Keratinocyte (primary cell): ENCODE measurements around the gene LTBP2. TPM values are rescaled to one million over a fixed set of nuclear protein-coding genes. Genes with fewer than 3 reads are reported as not detected.

Experiments
- DNase-seq: peaks from one replicate; pipeline ENCODE4 v3.0.0-alpha.2; 2011; ENCODE audit warnings: low read depth, missing footprints, low spot score
- FAIRE-seq: peaks from 2 replicates; lab custom pipeline; 2011; peaks lifted over from hg19 to GRCh38; lab: Jason Lieb, UNC
- H2AFZ ChIP-seq: 2 replicates; pipeline ENCODE4 v1.6.0; 2012; ENCODE audit warnings: low read length, control low read depth, inconsistent platforms; ENCODE audit not compliant: control insufficient read depth
- H3K27ac ChIP-seq: 2 replicates; pipeline ENCODE4 v1.5.1; 2011; ENCODE audit warnings: low read length; ENCODE audit not compliant: control insufficient read depth, insufficient read depth
- H3K27me3 ChIP-seq: 3 replicates; pipeline ENCODE4 v1.6.0; 2011; ENCODE audit warnings: low read length; ENCODE audit not compliant: control insufficient read depth, insufficient read depth; ENCODE audit errors: extremely low read depth
- H3K36me3 ChIP-seq, 2 experiments: 2 replicates in 1 of 2; 3 replicates in 1 of 2; pipeline ENCODE4 v1.5.1; 2011; ENCODE audit warnings: low read length in 2 of 2, mild to moderate bottlenecking in 1 of 2; ENCODE audit not compliant: control insufficient read depth in 2 of 2, insufficient read depth in 2 of 2; ENCODE audit errors: extremely low read depth in 1 of 2
- H3K4me1 ChIP-seq: 3 replicates; pipeline ENCODE4 v1.5.1; 2011; ENCODE audit warnings: low read length; ENCODE audit not compliant: control insufficient read depth, insufficient read depth; ENCODE audit errors: extremely low read depth
- H3K4me2 ChIP-seq: 3 replicates; pipeline ENCODE4 v1.6.0; 2011; ENCODE audit warnings: low read depth, low read length; ENCODE audit not compliant: control insufficient read depth, insufficient read depth; ENCODE audit errors: extremely low read depth
- H3K4me3 ChIP-seq, 3 experiments: fragments of 200-600 bp in 1 of 3; sonication (generic) in 1 of 3; 2 replicates in 2 of 3; 3 replicates in 1 of 3; pipeline ENCODE4 v1.5.1; 2011 to 2016; ENCODE audit warnings: low read length in 3 of 3, mild to moderate bottlenecking in 3 of 3, control low read depth in 2 of 3, inconsistent platforms in 1 of 3, low read depth in 1 of 3, mixed read lengths in 1 of 3, mixed run types in 1 of 3, moderate library complexity in 1 of 3; ENCODE audit not compliant: control insufficient read depth in 2 of 3, insufficient read depth in 2 of 3; ENCODE audit errors: extremely low read depth in 1 of 3
- H3K79me2 ChIP-seq: 2 replicates; pipeline ENCODE4 v1.6.0; 2012; ENCODE audit warnings: low read length; ENCODE audit not compliant: control insufficient read depth, insufficient read depth
- H3K9ac ChIP-seq: 3 replicates; pipeline ENCODE4 v1.6.0; 2011; ENCODE audit warnings: low read length; ENCODE audit not compliant: control insufficient read depth, insufficient read depth; ENCODE audit errors: extremely low read depth
- H3K9me1 ChIP-seq: 3 replicates; pipeline ENCODE4 v1.6.0; 2011; ENCODE audit warnings: low read length; ENCODE audit not compliant: control insufficient read depth, insufficient read depth; ENCODE audit errors: extremely low read depth
- H3K9me3 ChIP-seq: 2 replicates; pipeline ENCODE4 v1.5.1; 2012; ENCODE audit warnings: low read depth, low read length; ENCODE audit not compliant: control insufficient read depth
- H4K20me1 ChIP-seq: 3 replicates; pipeline ENCODE4 v1.6.0; 2011; ENCODE audit warnings: low read length; ENCODE audit not compliant: control insufficient read depth, insufficient read depth; ENCODE audit errors: extremely low read depth
- CTCF ChIP-seq, 3 experiments: IDR thresholded peaks in 1 of 3; conservative IDR thresholded peaks in 1 of 3; optimal IDR thresholded peaks in 1 of 3; 2 replicates in 2 of 3; 3 replicates in 1 of 3; pipeline versions ENCODE3 to v1.5.1; 2011; ENCODE audit warnings: low read length in 3 of 3, mild to moderate bottlenecking in 3 of 3, moderate library complexity in 2 of 3, control low read depth in 1 of 3, inconsistent platforms in 1 of 3; ENCODE audit not compliant: insufficient read depth in 2 of 3; ENCODE audit errors: extremely low read depth in 1 of 3
- EZH2 ChIP-seq: IDR thresholded peaks from one replicate; pipeline ENCODE4 v1.6.1; 2012; ENCODE audit warnings: inconsistent platforms, mild to moderate bottlenecking, low read length, moderate library complexity
- dilution Hi-C: fragments of 300-500 bp; cut with MboI; formaldehyde crosslinking; loops from one replicate; pipeline ENCODE4 v1.7.0; 2020; ENCODE audit warnings: low sequenced_read_pairs; ENCODE audit not compliant: extremely low pct_ligation_motif_present
- polyA plus RNA-seq, 5 experiments: library from polyadenylated mRNA; depleted of rRNA in 3 of 5; stranded (reverse) in 3 of 5; stranded (forward) in 1 of 5; unstranded in 1 of 5; fragments of >200 nt; gene quantifications; 1 replicate in 1 of 5; 2 replicates in 3 of 5; 3 replicates in 1 of 5; pipeline versions ENCODE4 v1.2.1 to v1.2.3, GENCODE V29; 2011 to 2012; ENCODE audit warnings: missing spikeins in 2 of 5, low read depth in 1 of 5, low replicate concordance in 1 of 5

Gene LTBP2
- polyA plus RNA-seq, 1 donor (not counting 4 experiments of a cell fraction or from before 2014, with no cell fraction given), result 23.9 TPM

- H4K20me1 ChIP-seq, result no peaks in the 10 kb centered on the region
- H3K9ac ChIP-seq, result no peak overlapping the region
- no peaks in the 10 kb centered on the region for H3K36me3 ChIP-seq
- no peak overlapping the region for H3K4me3 ChIP-seq
- peaks cover 47% of the 10 kb centered on the region for H3K4me1 ChIP-seq
- DNase-seq (no peak), FAIRE-seq (peak; percentile 79)
- peak overlapping the region; percentile 59 for H2AFZ ChIP-seq
- dilution Hi-C loops, result no loop called here
- TF ChIP-seq EZH2 (no peak), CTCF (optimal IDR thresholded peaks at IDR 0.05 in 1 of 3, IDR thresholded peaks at IDR 0.05 in 1 of 3, conservative IDR thresholded peaks at IDR 0.05 in 1 of 3; ENCODE audit: extremely low read depth in 1 of 3, insufficient read depth in 2 of 3, low read length in 3 of 3) (no peak)
- peak overlapping the region; percentile 37 for H3K4me2 ChIP-seq
- peak overlapping the region; percentile 40 for H3K27ac ChIP-seq
- H3K9me3 ChIP-seq, result no peaks in the 10 kb centered on the region
- peaks cover 2% of the 10 kb centered on the region for H3K9me1 ChIP-seq
- H3K79me2 ChIP-seq, result no peaks in the 10 kb centered on the region
- no peaks in the 10 kb centered on the region for H3K27me3 ChIP-seq
Measured at GRCh38 chr14:74645244-74645643, 33.2 kb upstream of the LTBP2 start.

GRCh38 chr14:74641601-74642391 lies 29.8 kb upstream of the LTBP2 start:
- Histone ChIP-seq H3K27ac (no peak overlapping the region), H3K9ac (no peak overlapping the region), H3K36me3 (no peaks in the 10 kb centered on the region), H3K27me3 (no peaks in the 10 kb centered on the region), H3K79me2 (no peaks in the 10 kb centered on the region), H3K9me1 (no peaks in the 10 kb centered on the region), H3K4me2 (no peak overlapping the region), H3K4me1 (peaks cover 18% of the 10 kb centered on the region), H3K4me3 (no peak overlapping the region), H3K9me3 (no peaks in the 10 kb centered on the region), H4K20me1 (no peaks in the 10 kb centered on the region), H2AFZ (no peak overlapping the region)
- DNase-seq, result no peak
- FAIRE-seq, result no peak
- TF ChIP-seq CTCF (optimal IDR thresholded peaks at IDR 0.05 in 1 of 3, IDR thresholded peaks at IDR 0.05 in 1 of 3, conservative IDR thresholded peaks at IDR 0.05 in 1 of 3; ENCODE audit: extremely low read depth in 1 of 3, insufficient read depth in 2 of 3, low read length in 3 of 3), result no peak
- TF ChIP-seq EZH2, result no peak
- dilution Hi-C loops, result no loop called here
